ENCODE results near the gene SLX1A. TPM values are rescaled to one million over a fixed set of nuclear protein-coding genes. Genes with fewer than 3 reads are reported as not detected.
A peak's percentile ranks its signal among the peaks of the same experiment; 100 is the strongest.

SLX1A gene
- total and polyA plus RNA-seq, 10 of the 15 experiments (the other 5 are each of a cell fraction or from before 2014, with no cell fraction given), result 2.5 to 123 (median 28.9) TPM

DNA sequence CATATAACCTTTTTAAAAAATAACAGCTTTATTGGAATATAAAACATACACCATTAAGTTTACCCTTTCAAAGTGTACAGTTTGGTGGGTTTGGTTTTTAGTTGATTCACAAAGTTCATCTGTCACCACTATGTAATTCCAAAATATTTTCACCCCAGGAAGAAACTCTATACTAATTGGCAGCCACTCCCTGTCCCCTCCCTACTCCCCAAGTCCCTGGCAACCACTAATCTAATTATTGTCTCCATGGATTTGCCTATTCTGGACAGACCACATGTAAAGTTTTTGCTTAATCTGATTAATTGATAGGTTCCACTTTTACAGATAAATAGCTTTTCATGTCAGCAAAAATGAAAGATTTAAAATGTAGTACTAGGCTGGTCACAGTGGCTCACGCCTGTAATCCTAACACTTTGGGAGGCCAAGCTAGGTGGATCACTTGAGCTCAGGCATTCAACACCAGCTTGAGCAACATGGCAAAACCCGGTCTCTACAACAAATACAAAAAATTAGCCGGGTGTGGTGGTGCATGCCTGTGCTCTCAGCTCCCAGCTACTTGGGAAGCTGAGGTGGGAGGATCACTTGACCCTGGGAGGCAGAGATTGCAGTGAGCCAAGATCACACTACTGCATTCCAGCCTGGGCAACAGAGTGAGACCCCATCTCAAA lies 45.7 kb upstream of the SLX1A start (continued):
- TF ChIP-seq, protein P1, sequence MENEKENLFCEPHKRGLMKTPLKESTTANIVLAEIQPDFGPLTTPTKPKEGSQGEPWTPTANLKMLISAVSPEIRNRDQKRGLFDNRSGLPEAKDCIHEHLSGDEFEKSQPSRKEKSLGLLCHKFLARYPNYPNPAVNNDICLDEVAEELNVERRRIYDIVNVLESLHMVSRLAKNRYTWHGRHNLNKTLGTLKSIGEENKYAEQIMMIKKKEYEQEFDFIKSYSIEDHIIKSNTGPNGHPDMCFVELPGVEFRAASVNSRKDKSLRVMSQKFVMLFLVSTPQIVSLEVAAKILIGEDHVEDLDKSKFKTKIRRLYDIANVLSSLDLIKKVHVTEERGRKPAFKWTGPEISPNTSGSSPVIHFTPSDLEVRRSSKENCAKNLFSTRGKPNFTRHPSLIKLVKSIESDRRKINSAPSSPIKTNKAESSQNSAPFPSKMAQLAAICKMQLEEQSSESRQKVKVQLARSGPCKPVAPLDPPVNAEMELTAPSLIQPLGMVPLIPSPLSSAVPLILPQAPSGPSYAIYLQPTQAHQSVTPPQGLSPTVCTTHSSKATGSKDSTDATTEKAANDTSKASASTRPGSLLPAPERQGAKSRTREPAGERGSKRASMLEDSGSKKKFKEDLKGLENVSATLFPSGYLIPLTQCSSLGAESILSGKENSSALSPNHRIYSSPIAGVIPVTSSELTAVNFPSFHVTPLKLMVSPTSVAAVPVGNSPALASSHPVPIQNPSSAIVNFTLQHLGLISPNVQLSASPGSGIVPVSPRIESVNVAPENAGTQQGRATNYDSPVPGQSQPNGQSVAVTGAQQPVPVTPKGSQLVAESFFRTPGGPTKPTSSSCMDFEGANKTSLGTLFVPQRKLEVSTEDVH (IDR thresholded peaks at IDR 0.05; ENCODE audit: low read depth, partially characterized antibody), result no peak

DNA sequence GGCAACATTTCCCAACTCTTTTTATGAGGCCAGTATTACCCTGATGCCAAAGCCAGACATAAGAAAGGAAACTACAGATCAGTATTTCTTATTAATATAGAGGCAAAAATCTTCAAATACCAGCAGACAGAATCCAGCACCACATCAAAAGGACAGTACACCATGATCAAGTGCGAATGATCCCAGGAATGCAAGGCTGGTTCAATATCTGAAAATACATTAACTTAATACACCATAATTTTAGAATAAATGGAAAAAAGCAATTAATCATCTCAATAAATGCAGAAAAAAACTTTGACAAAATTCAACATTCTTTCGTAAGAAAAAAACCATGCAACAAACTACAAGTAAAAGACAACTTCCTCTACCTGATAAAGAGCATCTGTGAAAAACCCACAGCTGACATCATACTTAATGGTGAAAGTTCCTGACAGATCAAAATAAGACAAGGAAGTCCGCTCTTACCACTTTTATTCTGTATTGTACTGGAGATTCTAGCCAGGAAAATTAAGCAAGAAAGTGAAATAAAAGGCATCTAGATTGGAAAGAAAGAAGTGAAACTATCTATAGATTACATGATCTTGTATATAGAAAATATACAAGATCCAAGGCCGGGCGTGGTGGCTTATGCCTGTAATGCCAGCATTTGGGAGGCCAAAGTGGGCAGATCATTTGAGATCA lies 44.3 kb upstream of the SLX1A start:
- BruUV-seq (replicated peaks), result no TSS peak
- WGBS (ENCODE audit: insufficient coverage, insufficient replicate concordance, low lambda C conversion rate, missing lambda C conversion rate), result 59% methylated on average over 5 of the region's 5 CpGs
- FAIRE-seq, result no peak

More for the DNA sequence above, 44.3 kb upstream of the SLX1A start:
- no peaks in the 10 kb centered on the region for H3K27me3 ChIP-seq (replicated peaks in 1 of 2; ENCODE audit: control insufficient read depth in 2 of 2, insufficient read depth in 2 of 2, low read length in 1 of 2)
- ATAC-seq (no peak), DNase-seq (ENCODE audit: low read depth, low spot score) (no peak)
- no peaks in the 10 kb centered on the region for H4K20me1 ChIP-seq (ENCODE audit: control insufficient read depth, insufficient read depth)
- SMC1A ChIA-PET (ENCODE audit: uncharacterized antibody, unreplicated experiment), result no interaction called here
- H3K79me2 ChIP-seq (ENCODE audit: control insufficient read depth, insufficient read depth, low read length), result no peaks in the 10 kb centered on the region
- H2AFZ ChIP-seq (ENCODE audit: control insufficient read depth, low read depth, low read length), result no peak overlapping the region
- in situ Hi-C loops (cut with MboI), result no loop called here
- POLR2A ChIA-PET, result no interaction called here
- TF ChIP-seq CBX5 (IDR thresholded peaks at IDR 0.05; ENCODE audit: low read depth), result 0 out of 2 replicates have a peak, but pooled peaks have one; percentile 21
- no peak for TF ChIP-seq ETV6 (conservative IDR thresholded peaks at IDR 0.05 in 1 of 2, IDR thresholded peaks at IDR 0.05 in 1 of 2; ENCODE audit: borderline replicate concordance in 1 of 2, low read depth in 1 of 2)
- no peak overlapping the region for H3K27ac ChIP-seq (ENCODE audit: control insufficient read depth, insufficient read depth)
- H3K9ac ChIP-seq (ENCODE audit: control insufficient read depth, insufficient read depth, low read length), result no peak overlapping the region
- no peak overlapping the region for H3K4me2 ChIP-seq (ENCODE audit: control insufficient read depth, insufficient read depth)
- RAD21 ChIA-PET (ENCODE audit: unreplicated experiment), result no interaction called here
- no peaks in the 10 kb centered on the region for H3K36me3 ChIP-seq (ENCODE audit: control insufficient read depth in 2 of 2, insufficient read depth in 2 of 2, low read length in 1 of 2)
- CTCF ChIA-PET, result no interaction called here
- no peak overlapping the region for H3K4me3 ChIP-seq
- H3K4me1 ChIP-seq (ENCODE audit: control insufficient read depth, insufficient read depth, low read length), result no peaks in the 10 kb centered on the region
- peaks cover 6% of the 10 kb centered on the region for H3K9me3 ChIP-seq (replicated peaks; ENCODE audit: control insufficient read depth, insufficient read depth, low read length)
- intact Hi-C loops (cut with micrococcal nuclease; ENCODE audit: unreplicated experiment), result no loop called here

Measured in GM12878 (cell line).